ENCODE data around the gene MAP2K3.
"Not testable (repeated sequence)": the region's sequence is repeated elsewhere in the genome, so short reads cannot be mapped to it uniquely, and the experiment has no call there.

MAP2K3 gene

DNA sequence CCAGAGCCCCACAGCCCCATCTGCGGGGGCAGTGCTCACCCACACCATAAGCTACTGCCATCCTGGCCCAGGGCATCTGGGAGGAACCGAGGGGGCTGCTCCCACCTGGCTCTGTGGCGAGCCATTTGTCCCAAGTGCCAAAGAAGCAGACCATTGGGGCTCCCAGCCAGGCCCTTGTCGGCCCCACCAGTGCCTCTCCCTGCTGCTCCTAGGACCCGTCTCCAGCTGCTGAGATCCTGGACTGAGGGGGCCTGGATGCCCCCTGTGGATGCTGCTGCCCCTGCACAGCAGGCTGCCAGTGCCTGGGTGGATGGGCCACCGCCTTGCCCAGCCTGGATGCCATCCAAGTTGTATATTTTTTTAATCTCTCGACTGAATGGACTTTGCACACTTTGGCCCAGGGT, 29.8 kb downstream of the MAP2K3 start:
- not testable (repeated sequence) for DNase-seq

DNA sequence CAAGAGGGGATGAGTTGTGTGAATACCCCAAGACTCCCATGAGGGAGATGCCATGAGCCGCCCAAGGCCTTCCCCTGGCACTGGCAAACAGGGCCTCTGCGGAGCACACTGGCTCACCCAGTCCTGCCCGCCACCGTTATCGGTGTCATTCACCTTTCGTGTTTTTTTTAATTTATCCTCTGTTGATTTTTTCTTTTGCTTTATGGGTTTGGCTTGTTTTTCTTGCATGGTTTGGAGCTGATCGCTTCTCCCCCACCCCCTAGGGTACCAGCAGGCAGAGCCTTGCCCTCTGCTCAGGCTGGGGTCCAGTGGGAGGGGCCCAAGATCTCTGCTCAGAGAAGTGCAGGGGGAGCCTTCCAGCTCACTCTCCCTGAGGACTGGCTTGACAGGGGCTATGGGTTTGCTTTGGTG, 30.2 kb downstream of the MAP2K3 start:
- not testable (repeated sequence) for DNase-seq

DNA sequence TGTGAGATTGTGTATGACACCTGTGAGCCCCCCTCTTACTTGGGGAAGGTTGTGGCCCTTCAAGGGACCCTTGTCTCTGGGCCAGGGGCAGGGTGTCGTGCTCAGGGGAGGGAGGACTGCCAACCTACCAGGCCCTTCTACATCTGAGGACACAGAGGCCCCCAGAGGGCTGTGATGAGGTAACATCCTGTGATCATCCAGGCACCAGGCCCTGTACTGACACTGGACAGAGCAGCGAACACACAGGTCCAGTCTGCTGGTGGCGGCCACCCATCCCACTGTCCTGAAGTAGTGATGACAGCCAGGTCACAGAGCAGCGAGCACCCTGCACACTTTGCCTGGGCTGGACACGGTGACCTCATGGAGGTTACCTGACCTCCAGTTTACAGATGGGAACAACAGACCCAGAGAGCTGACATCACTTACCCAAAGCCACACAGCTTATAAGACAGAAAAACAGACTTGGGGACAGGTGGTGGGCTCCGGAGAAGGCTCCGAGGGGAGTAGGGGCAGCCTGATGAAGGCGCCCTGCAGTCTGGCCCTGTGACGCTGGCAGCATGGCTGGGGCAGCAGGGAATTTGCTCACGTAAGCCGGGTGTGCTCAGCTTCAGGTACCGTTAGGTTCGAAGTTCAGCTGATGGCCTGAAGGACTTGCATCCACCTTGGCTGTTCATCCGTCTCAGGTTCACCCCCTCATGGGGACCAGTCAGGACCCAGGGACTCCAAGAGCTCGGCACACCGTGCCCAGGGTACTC, 30.9 kb downstream of the MAP2K3 start:
- not testable (repeated sequence) for DNase-seq

GRCh38 chr17:21316212-21316886, 31.8 kb downstream of the MAP2K3 start:
- DNase-seq, result not testable (repeated sequence)

- DNase-seq, result not testable (repeated sequence)
Measured at GRCh38 chr17:21316887-21317500, 32.5 kb downstream of the MAP2K3 start.

GRCh38 chr17:21317821-21318220, 33.3 kb downstream of the MAP2K3 start:
- DNase-seq, result not testable (repeated sequence)

DNA sequence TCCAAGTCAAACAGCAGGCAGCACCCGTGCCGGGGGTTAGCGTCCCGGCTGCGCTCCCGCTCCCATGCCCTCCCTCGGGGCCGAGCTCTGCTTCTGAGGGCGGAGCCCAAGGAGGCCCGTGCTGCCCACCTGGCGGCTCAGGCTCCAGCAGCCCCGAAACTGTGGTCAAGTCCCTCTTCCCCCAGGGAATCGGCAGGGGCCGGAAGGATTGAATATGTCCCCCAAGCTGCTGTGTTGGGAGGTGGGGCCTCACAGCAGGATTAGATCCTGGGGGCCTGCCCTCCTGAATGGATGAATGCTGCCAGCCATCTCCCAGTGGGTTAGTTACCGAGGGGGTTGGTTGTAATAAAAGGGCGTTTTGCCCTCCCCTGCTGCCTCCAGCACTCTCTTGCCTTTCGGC, 33.9 kb downstream of the MAP2K3 start:
- DNase-seq, result no peak

DNA sequence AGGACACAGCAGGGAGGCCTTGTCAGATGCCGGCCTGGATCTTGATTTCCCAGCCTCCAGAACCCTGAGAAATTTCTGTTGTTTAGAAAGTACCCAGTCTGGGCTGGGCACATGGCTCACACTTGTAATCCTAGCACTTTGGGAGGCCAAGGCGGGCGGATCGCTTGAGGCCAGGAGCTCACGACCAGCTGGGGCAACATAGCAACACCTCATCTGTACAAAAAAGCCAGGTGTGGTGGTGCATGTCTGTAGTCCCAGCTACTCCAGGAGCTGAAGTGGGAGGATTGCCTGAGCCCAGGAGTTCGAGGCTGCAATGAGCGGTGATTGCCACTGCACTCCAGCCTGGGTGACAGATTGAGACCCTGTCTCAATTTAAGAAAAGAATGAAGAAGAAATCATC, 34.3 kb downstream of the MAP2K3 start:
- DNase-seq, result not testable (repeated sequence)

GRCh38 chr17:21319256-21319655, 34.7 kb downstream of the MAP2K3 start:
- not testable (repeated sequence) for DNase-seq

GRCh38 chr17:21319686-21320375, 35.3 kb downstream of the MAP2K3 start:
- DNase-seq, result not testable (repeated sequence)

GRCh38 chr17:21320430-21320829, 35.9 kb downstream of the MAP2K3 start:
- DNase-seq, result not testable (repeated sequence)

GRCh38 chr17:21321061-21321460, 36.5 kb downstream of the MAP2K3 start:
- not testable (repeated sequence) for DNase-seq

GRCh38 chr17:21321744-21322191, 37.3 kb downstream of the MAP2K3 start:
- DNase-seq, result not testable (repeated sequence)

GRCh38 chr17:21323257-21324111, 39.0 kb downstream of the MAP2K3 start:
- DNase-seq, result not testable (repeated sequence)

GRCh38 chr17:21324741-21325140, 40.2 kb downstream of the MAP2K3 start:
- not testable (repeated sequence) for DNase-seq

DNA sequence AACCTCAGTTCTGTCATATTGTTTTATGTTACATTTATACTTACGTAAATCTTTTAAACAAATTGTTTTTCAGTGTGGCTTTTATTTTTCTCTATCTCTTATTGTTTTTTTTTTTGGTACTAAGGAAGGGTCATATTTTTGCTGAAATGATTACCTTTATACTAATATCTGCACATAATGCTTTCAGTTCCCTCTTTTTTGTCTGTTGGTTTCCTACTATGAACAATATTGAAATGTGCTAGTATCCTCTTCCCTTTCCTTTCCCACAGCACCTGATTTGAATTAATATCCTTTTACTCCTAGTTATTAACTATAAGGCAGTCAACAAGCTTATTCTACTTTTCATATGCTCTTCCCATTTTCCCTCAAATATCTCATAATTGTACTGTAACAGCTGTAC, 43.4 kb downstream of the MAP2K3 start:
- DNase-seq, result not testable (repeated sequence)

DNA sequence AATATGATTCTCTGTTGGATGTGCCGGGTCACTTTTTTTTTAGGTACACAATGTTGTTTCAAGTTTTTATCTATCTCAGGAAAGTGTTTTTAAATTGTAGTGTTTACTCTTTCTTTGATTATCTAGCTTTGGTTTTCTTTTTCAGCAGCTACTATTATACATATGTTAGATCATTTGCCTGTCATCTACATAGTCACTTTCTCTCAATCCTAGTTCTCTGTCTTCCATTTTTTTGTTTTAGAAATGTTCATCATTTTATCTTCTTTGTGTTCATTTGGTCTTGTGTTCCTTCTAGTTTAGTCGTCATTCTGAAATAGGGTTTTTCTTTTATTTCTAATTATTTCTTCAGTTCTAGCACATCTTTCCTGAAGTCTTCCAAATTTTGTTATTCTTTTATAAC, 44.3 kb downstream of the MAP2K3 start:
- not testable (repeated sequence) for DNase-seq

- DNase-seq, result no peak
Measured at GRCh38 chr17:21330436-21331160, 46.1 kb downstream of the MAP2K3 start.

DNA sequence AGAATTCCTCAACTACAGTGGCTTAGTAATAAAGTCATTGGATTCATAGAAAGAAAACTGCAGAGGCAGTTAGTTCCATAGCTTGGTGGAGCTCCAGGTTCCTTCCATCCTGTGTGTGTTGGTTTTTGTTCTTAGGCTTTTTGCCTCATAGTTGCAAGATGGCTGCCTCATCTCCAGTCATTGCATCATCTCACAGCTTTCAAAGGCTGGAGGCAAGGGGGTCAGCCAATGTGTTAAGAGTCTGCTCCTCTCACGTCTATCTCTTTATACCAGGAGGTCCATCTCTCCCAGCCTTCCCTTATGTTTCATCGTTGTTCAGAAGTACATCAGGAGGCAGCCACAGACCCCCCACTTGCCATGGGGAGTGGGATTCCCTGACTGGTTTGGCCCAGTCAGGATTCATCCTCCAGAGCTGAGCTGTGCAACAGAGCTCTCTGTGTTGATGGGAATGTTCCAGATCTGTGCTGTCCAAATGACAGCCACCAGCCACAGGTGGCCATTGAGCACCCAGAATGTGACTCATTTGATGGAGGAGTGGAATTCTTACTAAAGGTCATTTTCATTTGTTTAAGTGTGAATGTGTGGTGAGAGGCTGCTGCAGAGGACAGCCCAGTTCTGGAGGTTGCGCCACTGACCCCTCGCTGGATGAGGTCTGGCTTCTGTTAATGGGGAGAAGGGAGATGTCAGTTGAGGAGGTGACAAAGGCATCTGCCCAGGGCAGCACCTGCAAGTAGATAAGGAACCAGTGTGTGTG, 52.2 kb downstream of the MAP2K3 start:
- not testable (repeated sequence) for DNase-seq

DNA sequence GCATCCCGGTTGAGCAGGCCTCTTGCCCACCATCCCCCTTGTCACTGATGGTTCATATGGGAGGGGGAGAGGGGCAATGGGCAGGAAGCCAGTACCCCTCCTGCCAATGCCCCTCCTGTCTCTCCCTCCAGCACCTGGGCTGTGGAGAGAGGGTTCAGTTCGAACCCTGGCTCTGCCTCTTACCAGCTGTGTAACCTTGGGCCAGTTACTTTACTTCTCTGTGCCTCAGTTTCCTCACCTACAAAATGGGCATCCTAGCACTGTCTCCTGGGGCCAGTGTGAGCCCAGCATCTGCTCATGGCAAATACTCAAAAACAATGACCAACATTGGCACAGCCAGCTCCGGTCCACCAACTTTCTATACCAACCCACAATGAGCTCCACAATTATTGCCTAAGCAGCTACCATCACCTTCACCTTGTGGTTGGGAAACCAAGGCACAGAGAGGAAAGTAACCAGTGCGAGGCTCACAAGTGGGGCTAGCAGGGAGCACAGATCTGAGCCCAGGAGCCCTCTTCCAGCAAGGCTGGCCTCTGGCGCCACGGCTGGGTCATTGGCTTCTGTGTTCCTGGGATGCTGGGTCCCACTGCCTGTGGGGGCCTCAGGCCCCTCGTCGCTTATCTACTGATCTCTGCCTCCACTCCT, 53.6 kb downstream of the MAP2K3 start:
- DNase-seq, result not testable (repeated sequence)
